SH-SY5Y (cell line): Measurements from ENCODE around the gene LPIN3.

Source experiments
- GATA2 ChIP-seq: IDR thresholded peaks from 2 replicates; pipeline ENCODE4 v1.6.1; 2011; ENCODE audit warnings: mild to moderate bottlenecking, low read depth, low read length
- GATA3 ChIP-seq: IDR thresholded peaks from 2 replicates; pipeline ENCODE4 v1.6.1; 2011; ENCODE audit warnings: low read depth, mild to moderate bottlenecking, low read length, moderate library complexity

GRCh38 chr20:41379551-41379950 is 38.9 kb downstream of the LPIN3 start:
- TF ChIP-seq GATA2 (no peak), GATA3 (no peak)
